Stimulated activated naive B cell treated with anti-CD40 and anti-IgM and Interleukin-4, amounts not matched to agents 10 μg/mL and 1 μg/mL and 100 μg/mL, for 72 hours (primary cell): ENCODE results near the gene CATSPER4.
A peak's percentile ranks its signal among the peaks of the same experiment; 100 is the strongest.

ENCODE experiments used
- ATAC-seq, 2 donors: fragments of 150-1000 bp; cut with Tn5 transposase; replicated peaks; 2 replicates each; pipeline ENCODE4 v1.10.0; 2021; ENCODE audit warnings: moderate library complexity in 1 of 2
- DNase-seq: peaks from one replicate; pipeline ENCODE4 v3.0.0; 2021
- H3K27ac Mint-ChIP-seq: one replicate; pipeline ENCODE4 v1.8.0; 2022; ENCODE audit warnings: mild to moderate bottlenecking, mixed read lengths
- H3K27me3 Mint-ChIP-seq, 2 donors: one replicate each; pipeline ENCODE4 v1.8.0; 2022; ENCODE audit warnings: mixed read lengths in 2 of 2
- H3K36me3 Mint-ChIP-seq, 2 donors: one replicate each; pipeline ENCODE4 v1.8.0; 2022; ENCODE audit warnings: mixed read lengths in 2 of 2, mild to moderate bottlenecking in 1 of 2
- H3K4me1 Mint-ChIP-seq, 2 donors: one replicate each; pipeline ENCODE4 v1.8.0; 2022; ENCODE audit warnings: mixed read lengths in 2 of 2, mild to moderate bottlenecking in 1 of 2
- H3K4me3 Mint-ChIP-seq, 2 donors: one replicate each; pipeline ENCODE4 v1.8.0; 2022; ENCODE audit warnings: mild to moderate bottlenecking in 2 of 2, mixed read lengths in 2 of 2, moderate library complexity in 1 of 2
- H3K9me3 Mint-ChIP-seq, 2 donors: one replicate each; pipeline ENCODE4 v1.8.0; 2022; ENCODE audit warnings: mixed read lengths in 2 of 2, mild to moderate bottlenecking in 1 of 2

The CATSPER4 gene

GRCh38 chr1:26190373-26190987 lies at the start of gene CATSPER4:
Gene CATSPER4, plus strand, starts transcription at chr1:26190602. Its CDS starts 26 bp downstream, at chr1:26190628.
- peaks cover 0 to 9% of the 10 kb centered on the region in 2 donors for H3K36me3 Mint-ChIP-seq
- H3K4me1 Mint-ChIP-seq: peaks cover 0 to 5% of the 10 kb centered on the region in 2 donors
- no peak within 1 kb of the TSS for H3K4me3 Mint-ChIP-seq
- no peak for ATAC-seq
- no peaks in the 10 kb centered on the region for H3K27me3 Mint-ChIP-seq
- no peak within 1 kb of the TSS for H3K27ac Mint-ChIP-seq
- no peaks in the 10 kb centered on the region for H3K9me3 Mint-ChIP-seq
- no peak for DNase-seq

- no peaks in the 10 kb centered on the region for H3K9me3 Mint-ChIP-seq
- peaks cover 0 to 2% of the 10 kb centered on the region in 2 donors for H3K4me1 Mint-ChIP-seq
- no peak overlapping the region for H3K4me3 Mint-ChIP-seq
- no peak overlapping the region for H3K27ac Mint-ChIP-seq
- peaks cover 0 to 5% of the 10 kb centered on the region in 2 donors for H3K27me3 Mint-ChIP-seq
- H3K36me3 Mint-ChIP-seq: no peaks in the 10 kb centered on the region
- DNase-seq: no peak
- ATAC-seq: no peak
Observed at GRCh38 chr1:26142159-26142558, 48.2 kb upstream of the CATSPER4 start.

- H3K4me1 Mint-ChIP-seq: peaks cover 0 to 2% of the 10 kb centered on the region in 2 donors
- ATAC-seq: peak; percentile 67 to 83
- peaks cover 4 to 11% of the 10 kb centered on the region in 2 donors for H3K27me3 Mint-ChIP-seq
- H3K36me3 Mint-ChIP-seq: no peaks in the 10 kb centered on the region
- DNase-seq: peak; percentile 47
- H3K27ac Mint-ChIP-seq: no peak overlapping the region
- no peak overlapping the region for H3K4me3 Mint-ChIP-seq
- H3K9me3 Mint-ChIP-seq: no peaks in the 10 kb centered on the region
Observed at GRCh38 chr1:26145041-26145959, 45.1 kb upstream of the CATSPER4 start.

GRCh38 chr1:26145960-26146294 lies 44.5 kb upstream of the CATSPER4 start:
- Mint-ChIP-seq H3K9me3 (no peaks in the 10 kb centered on the region), H3K4me1 (peaks cover 0 to 2% of the 10 kb centered on the region in 2 donors), H3K27ac (no peak overlapping the region), H3K36me3 (no peaks in the 10 kb centered on the region), H3K27me3 (peaks cover 4 to 11% of the 10 kb centered on the region in 2 donors), H3K4me3 (no peak overlapping the region)
- ATAC-seq (no peak), DNase-seq (no peak)

- ATAC-seq: no peak
- peaks cover 4 to 13% of the 10 kb centered on the region in 2 donors for H3K27me3 Mint-ChIP-seq
Observed at GRCh38 chr1:26148887-26149286, 41.5 kb upstream of the CATSPER4 start.

GRCh38 chr1:26153966-26154532 lies 36.4 kb upstream of the CATSPER4 start:
- ATAC-seq (no peak), DNase-seq (no peak)
- no peak overlapping the region for H3K4me3 Mint-ChIP-seq
- peaks cover 32 to 45% of the 10 kb centered on the region in 2 donors for H3K27me3 Mint-ChIP-seq
- H3K27ac Mint-ChIP-seq: no peak overlapping the region
- H3K9me3 Mint-ChIP-seq: no peaks in the 10 kb centered on the region
- no peaks in the 10 kb centered on the region for H3K36me3 Mint-ChIP-seq
- peaks cover 0 to 6% of the 10 kb centered on the region in 2 donors for H3K4me1 Mint-ChIP-seq

More at GRCh38 chr1:26148887-26149286, 41.5 kb upstream of the CATSPER4 start:
- Mint-ChIP-seq H3K9me3 (no peaks in the 10 kb centered on the region), H3K27ac (no peak overlapping the region), H3K4me3 (no peak overlapping the region), H3K36me3 (no peaks in the 10 kb centered on the region), H3K4me1 (peaks cover 0 to 2% of the 10 kb centered on the region in 2 donors)
- DNase-seq: no peak

GRCh38 chr1:26154750-26155149 lies 35.7 kb upstream of the CATSPER4 start:
- DNase-seq (no peak), ATAC-seq (no peak)
- Mint-ChIP-seq H3K4me3 (no peak overlapping the region), H3K27me3 (peaks cover 33 to 52% of the 10 kb centered on the region in 2 donors), H3K9me3 (no peaks in the 10 kb centered on the region), H3K4me1 (peaks cover 0 to 6% of the 10 kb centered on the region in 2 donors), H3K27ac (no peak overlapping the region), H3K36me3 (no peaks in the 10 kb centered on the region)

GRCh38 chr1:26155370-26156284 lies 34.8 kb upstream of the CATSPER4 start:
- Mint-ChIP-seq H3K27me3 (peaks cover 34 to 60% of the 10 kb centered on the region in 2 donors), H3K4me3 (no peak overlapping the region), H3K36me3 (no peaks in the 10 kb centered on the region), H3K4me1 (peaks cover 0 to 6% of the 10 kb centered on the region in 2 donors), H3K27ac (no peak overlapping the region), H3K9me3 (no peaks in the 10 kb centered on the region)
- ATAC-seq: no peak
- no peak for DNase-seq

GRCh38 chr1:26156285-26157038 lies 33.9 kb upstream of the CATSPER4 start:
- no peak overlapping the region for H3K27ac Mint-ChIP-seq
- peak in 1 of 2 donors; percentile 6 for ATAC-seq
- H3K4me3 Mint-ChIP-seq: no peak overlapping the region
- H3K27me3 Mint-ChIP-seq: peaks cover 39 to 68% of the 10 kb centered on the region in 2 donors
- H3K4me1 Mint-ChIP-seq: peaks cover 2 to 6% of the 10 kb centered on the region in 2 donors
- H3K9me3 Mint-ChIP-seq: no peaks in the 10 kb centered on the region
- DNase-seq: no peak
- no peaks in the 10 kb centered on the region for H3K36me3 Mint-ChIP-seq

GRCh38 chr1:26158271-26158907 lies 32.0 kb upstream of the CATSPER4 start:
- no peaks in the 10 kb centered on the region for H3K9me3 Mint-ChIP-seq
- no peak for DNase-seq
- no peaks in the 10 kb centered on the region for H3K36me3 Mint-ChIP-seq
- no peak overlapping the region for H3K4me3 Mint-ChIP-seq
- H3K4me1 Mint-ChIP-seq: peaks cover 6 to 11% of the 10 kb centered on the region in 2 donors
- H3K27me3 Mint-ChIP-seq: peaks cover 45 to 76% of the 10 kb centered on the region in 2 donors
- H3K27ac Mint-ChIP-seq: no peak overlapping the region
- no peak for ATAC-seq

- Mint-ChIP-seq H3K36me3 (no peaks in the 10 kb centered on the region), H3K27ac (no peak within 1 kb of the TSS), H3K27me3 (peaks cover 45 to 71% of the 10 kb centered on the region in 2 donors), H3K4me3 (no peak within 1 kb of the TSS), H3K4me1 (peaks cover 6 to 11% of the 10 kb centered on the region in 2 donors), H3K9me3 (no peaks in the 10 kb centered on the region)
- ATAC-seq: no peak
- DNase-seq: no peak
Observed at GRCh38 chr1:26158908-26159742, 31.3 kb upstream of the CATSPER4 start, which contains the start of gene FAM110D. Gene FAM110D, plus strand, starts transcription at chr1:26159079. Its CDS starts 2,213 bp downstream, at chr1:26161292.

- H3K27me3 Mint-ChIP-seq: peaks cover 47 to 69% of the 10 kb centered on the region in 2 donors
- no peak for ATAC-seq
- H3K9me3 Mint-ChIP-seq: no peaks in the 10 kb centered on the region
- H3K4me3 Mint-ChIP-seq: no peak overlapping the region
- peaks cover 8 to 14% of the 10 kb centered on the region in 2 donors for H3K4me1 Mint-ChIP-seq
- H3K36me3 Mint-ChIP-seq: no peaks in the 10 kb centered on the region
- no peak for DNase-seq
- H3K27ac Mint-ChIP-seq: no peak overlapping the region
Observed at GRCh38 chr1:26159743-26160039, 30.7 kb upstream of the CATSPER4 start.
